ENCODE measurements around the gene ASXL1. TPM values are rescaled to one million over a fixed set of nuclear protein-coding genes. Genes with fewer than 3 reads are reported as not detected.

Gene ASXL1
- total and polyA plus RNA-seq, 2 donors from 2014 or later: 16.2 to 71.1 TPM

GRCh38 chr20:32329817-32330554 is 28.1 kb upstream of the ASXL1 start:
- peaks cover 0 to 26% (median 15%) of the 10 kb centered on the region in 3 donors for H3K4me1 ChIP-seq (ENCODE audit: control insufficient read depth in 2 of 3, insufficient read depth in 2 of 3, low read depth in 1 of 3, low read length in 3 of 3)
- no peaks in the 10 kb centered on the region for H3K27me3 ChIP-seq (ENCODE audit: control insufficient read depth, insufficient read depth, low read length)
- no peak for FAIRE-seq

GRCh38 chr20:32330555-32330897 is 27.6 kb upstream of the ASXL1 start:
- Histone ChIP-seq H3K27me3 (ENCODE audit: control insufficient read depth, insufficient read depth, low read length) (no peaks in the 10 kb centered on the region), H3K9me3 (ENCODE audit: control insufficient read depth in 2 of 3, insufficient read depth in 1 of 3, low read length in 3 of 3) (no peaks in the 10 kb centered on the region), H3K4me3 (ENCODE audit: low read length in 3 of 3) (no peak overlapping the region), H3K36me3 (ENCODE audit: control insufficient read depth in 2 of 3, insufficient read depth in 3 of 3, low read length in 3 of 3) (peaks cover 0 to 13% (median 4%) of the 10 kb centered on the region in 3 donors), H3K27ac (ENCODE audit: low read depth in 2 of 2, low read length in 2 of 2) (peak overlapping the region in 1 of 2 donors; percentile 5), H3K9ac (ENCODE audit: low read length in 3 of 3) (no peak overlapping the region), H3K4me1 (ENCODE audit: control insufficient read depth in 2 of 3, insufficient read depth in 2 of 3, low read depth in 1 of 3, low read length in 3 of 3) (peaks cover 0 to 26% (median 15%) of the 10 kb centered on the region in 3 donors)
- FAIRE-seq (no peak), DNase-seq (no peak)
- intact Hi-C loops (cut with DNase I): no loop called here
- no peak for TF ChIP-seq CTCF (IDR thresholded peaks at IDR 0.05; ENCODE audit: borderline replicate concordance, extremely low read depth, insufficient read depth)

More at GRCh38 chr20:32329817-32330554, 28.1 kb upstream of the ASXL1 start:
- DNase-seq: no peak
- Histone ChIP-seq H3K27ac (ENCODE audit: low read depth in 2 of 2, low read length in 2 of 2) (peak overlapping the region in 1 of 2 donors; percentile 11), H3K4me3 (ENCODE audit: low read length in 3 of 3) (no peak overlapping the region), H3K36me3 (ENCODE audit: control insufficient read depth in 2 of 3, insufficient read depth in 3 of 3, low read length in 3 of 3) (peaks cover 0 to 13% (median 4%) of the 10 kb centered on the region in 3 donors), H3K9me3 (ENCODE audit: control insufficient read depth in 2 of 3, insufficient read depth in 1 of 3, low read length in 3 of 3) (no peaks in the 10 kb centered on the region), H3K9ac (ENCODE audit: low read length in 3 of 3) (no peak overlapping the region)
- TF ChIP-seq CTCF (IDR thresholded peaks at IDR 0.05; ENCODE audit: borderline replicate concordance, extremely low read depth, insufficient read depth): no peak
- intact Hi-C loops (cut with DNase I): no loop called here

GRCh38 chr20:32332614-32333013 is 25.5 kb upstream of the ASXL1 start:
- DNase-seq (peak in 2 of 5 donors; percentile 35 to 87), FAIRE-seq (no peak)
- Histone ChIP-seq H3K9ac (ENCODE audit: low read length in 3 of 3) (no peak overlapping the region), H3K4me1 (ENCODE audit: control insufficient read depth in 2 of 3, insufficient read depth in 2 of 3, low read depth in 1 of 3, low read length in 3 of 3) (peaks cover 0 to 24% (median 21%) of the 10 kb centered on the region in 3 donors), H3K27ac (ENCODE audit: low read depth in 2 of 2, low read length in 2 of 2) (peak overlapping the region in 1 of 2 donors; percentile 0), H3K27me3 (ENCODE audit: control insufficient read depth, insufficient read depth, low read length) (no peaks in the 10 kb centered on the region), H3K36me3 (ENCODE audit: control insufficient read depth in 2 of 3, insufficient read depth in 3 of 3, low read length in 3 of 3) (peaks cover 0 to 13% (median 4%) of the 10 kb centered on the region in 3 donors), H3K9me3 (ENCODE audit: control insufficient read depth in 2 of 3, insufficient read depth in 1 of 3, low read length in 3 of 3) (no peaks in the 10 kb centered on the region), H3K4me3 (ENCODE audit: low read length in 3 of 3) (no peak overlapping the region)
- intact Hi-C loops (cut with DNase I): no loop called here
- no peak for TF ChIP-seq CTCF (IDR thresholded peaks at IDR 0.05; ENCODE audit: borderline replicate concordance, extremely low read depth, insufficient read depth)
